GM13976 (cell line): Measurements from ENCODE around the gene TTC21A.

Experiments
- DNase-seq: peaks from one replicate; pipeline ENCODE4 v3.0.0; 2012; ENCODE audit warnings: low spot score
- CTCF ChIP-seq: IDR thresholded peaks from 2 replicates; pipeline ENCODE4 v1.5.1; 2012; ENCODE audit warnings: borderline replicate concordance, mild to moderate bottlenecking; ENCODE audit not compliant: insufficient read depth; ENCODE audit errors: extremely low read depth, missing control alignments, control extremely low read depth
- in situ Hi-C: fragments of 300-500 bp; cut with MboI; formaldehyde crosslinking; loops from one replicate; pipeline ENCODE4 v1.12.0; 2022; ENCODE audit warnings: low sequenced_read_pairs, mixed read lengths, inconsistent platforms; ENCODE audit not compliant: unreplicated experiment

TTC21A gene

DNA sequence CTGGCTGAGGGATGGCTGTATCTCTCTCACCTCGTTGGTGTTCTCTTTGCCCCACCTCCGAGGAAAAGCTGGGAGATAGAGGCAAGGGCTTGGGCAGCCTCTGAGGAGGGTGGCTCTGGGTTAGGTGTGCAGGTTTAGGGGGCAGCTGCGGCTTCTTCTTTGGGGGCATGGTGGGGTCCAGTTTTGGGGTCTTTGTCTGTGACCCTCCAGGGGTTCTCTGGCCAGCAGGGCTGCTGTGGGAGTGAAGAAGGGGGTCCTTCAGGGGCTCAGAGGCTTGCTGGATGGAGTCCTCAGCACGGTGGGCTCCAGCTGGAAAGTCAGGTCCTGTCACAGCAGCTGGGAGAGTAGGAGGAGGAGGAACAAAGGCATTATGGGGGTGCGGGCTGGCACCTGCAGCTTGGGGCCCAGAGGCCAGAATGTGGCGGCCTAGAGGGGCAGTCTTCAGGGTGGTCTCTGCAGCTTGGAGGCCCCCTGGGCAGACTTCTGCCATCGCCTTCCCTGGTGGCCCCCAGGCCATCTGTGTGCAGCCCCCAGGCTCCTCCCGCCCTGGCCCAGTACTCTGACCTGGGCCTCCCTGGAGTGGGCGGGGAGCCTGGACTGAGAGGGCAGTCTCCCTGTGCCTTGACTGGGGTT lies 78.0 kb downstream of the TTC21A start:
- in situ Hi-C loops = loop anchor here (5.0 to 10.0 kb wide), 2 partner anchors 91 to 102 kb away; no protein-coding TSS in a partner anchor
- TF ChIP-seq CTCF = no peak
- no peak for DNase-seq

- no peak for DNase-seq
- in situ Hi-C loops = loop anchor here (5.0 to 10.0 kb wide), 2 partner anchors 91 to 101 kb away; no protein-coding TSS in a partner anchor
- no peak for TF ChIP-seq CTCF
Observed at GRCh38 chr3:39185959-39186691, 78.6 kb downstream of the TTC21A start.

- TF ChIP-seq CTCF = no peak
- no peak for DNase-seq
- in situ Hi-C loops = loop anchor here (5.0 to 10.0 kb wide), 2 partner anchors 92 to 101 kb away; no protein-coding TSS in a partner anchor
Observed at GRCh38 chr3:39186692-39187151, 79.2 kb downstream of the TTC21A start.

GRCh38 chr3:39187372-39188155 lies 80.1 kb downstream of the TTC21A start:
- in situ Hi-C loops = loop anchor here (5.0 to 10.0 kb wide), 2 partner anchors 93 to 100 kb away; no protein-coding TSS in a partner anchor
- DNase-seq = no peak
- no peak for TF ChIP-seq CTCF
